Glomerular endothelial cell (primary cell): ENCODE results near the gene ZNF267. TPM values are rescaled to one million over a fixed set of nuclear protein-coding genes. Genes with fewer than 3 reads are reported as not detected.
"Not testable (repeated sequence)": the region's sequence is repeated elsewhere in the genome, so short reads cannot be mapped to it uniquely, and the experiment has no call there.

Experiments
- DNase-seq: peaks from one replicate; pipeline ENCODE4 v3.0.0-alpha.2; 2011; ENCODE audit warnings: low read depth, low spot score; ENCODE audit errors: extremely low read depth
- total RNA-seq: library from RNA; depleted of rRNA; stranded (reverse); fragments of >200 nt; gene quantifications from 2 replicates; pipeline ENCODE4 v1.2.3, GENCODE V29; 2015

ZNF267 gene
- total RNA-seq, 1 donor from 2014 or later = 19.5 TPM

GRCh38 chr16:31877876-31878642, 4.5 kb downstream of the ZNF267 start:
- DNase-seq = no peak

GRCh38 chr16:31879937-31880321, 6.3 kb downstream of the ZNF267 start:
- no peak for DNase-seq

- DNase-seq = peak; percentile 72
These were observed 6.8 kb downstream of the ZNF267 start for GRCh38 chr16:31880322-31880979.

GRCh38 chr16:31886227-31886626, 12.6 kb downstream of the ZNF267 start:
- DNase-seq = no peak

- no peak for DNase-seq
These were observed 15.1 kb downstream of the ZNF267 start for GRCh38 chr16:31888735-31889134.

GRCh38 chr16:31892111-31892510, 18.5 kb downstream of the ZNF267 start:
- DNase-seq = not testable (repeated sequence)

- DNase-seq = no peak
These were observed 20.2 kb downstream of the ZNF267 start for GRCh38 chr16:31893824-31894223.

GRCh38 chr16:31897283-31897682, 23.7 kb downstream of the ZNF267 start:
- DNase-seq = no peak

GRCh38 chr16:31899505-31899904, 25.9 kb downstream of the ZNF267 start:
- DNase-seq = no peak

- not testable (repeated sequence) for DNase-seq
These were observed 31.0 kb downstream of the ZNF267 start for GRCh38 chr16:31904571-31904970.

GRCh38 chr16:31913668-31914067, 40.1 kb downstream of the ZNF267 start:
- DNase-seq = no peak

- no peak for DNase-seq
These were observed 42.5 kb downstream of the ZNF267 start for GRCh38 chr16:31916056-31916488.

GRCh38 chr16:31920373-31920772, 46.8 kb downstream of the ZNF267 start:
- DNase-seq = no peak

- not testable (repeated sequence) for DNase-seq
These were observed 78.2 kb downstream of the ZNF267 start for GRCh38 chr16:31951806-31952205.

GRCh38 chr16:31952206-31952605, 78.6 kb downstream of the ZNF267 start:
- not testable (repeated sequence) for DNase-seq

GRCh38 chr16:31956221-31956620, 82.6 kb downstream of the ZNF267 start:
- DNase-seq = not testable (repeated sequence)

- DNase-seq = not testable (repeated sequence)
These were observed 86.7 kb downstream of the ZNF267 start for GRCh38 chr16:31960186-31960910.
